GM12872 (cell line): ENCODE measurements around the gene MED7.

Experiments used
- CTCF ChIP-seq: IDR thresholded peaks from 3 replicates; pipeline ENCODE4 v1.5.1; 2011; ENCODE audit warnings: low read depth, mild to moderate bottlenecking, low read length, moderate library complexity; ENCODE audit not compliant: insufficient read depth

Gene MED7

GRCh38 chr5:157142317-157143126 lies at the start of gene MED7:
Gene MED7 (minus strand): TSS chr5:157142865. CDS start chr5:157139431, 3,434 bp downstream.
- TF ChIP-seq CTCF = no peak

- no peak for TF ChIP-seq CTCF
These were observed 46.6 kb upstream of the MED7 start for GRCh38 chr5:157189223-157189622.

- TF ChIP-seq CTCF = no peak
These were observed 45.6 kb upstream of the MED7 start for GRCh38 chr5:157188270-157188669.

GRCh38 chr5:157187046-157187754 lies 44.5 kb upstream of the MED7 start:
- TF ChIP-seq CTCF = no peak

GRCh38 chr5:157186309-157187045 lies 43.8 kb upstream of the MED7 start:
- TF ChIP-seq CTCF = no peak

GRCh38 chr5:157184117-157184670 lies 41.5 kb upstream of the MED7 start:
- no peak for TF ChIP-seq CTCF
